NK-92 (cell line): ENCODE results near the gene PLD6.
"Not testable (repeated sequence)": the region's sequence is repeated elsewhere in the genome, so short reads cannot be mapped to it uniquely, and the experiment has no call there.

Experiments used
- DNase-seq: peaks from one replicate; lab custom pipeline; 2025; ENCODE audit not compliant: unreplicated experiment; lab: John Stamatoyannopoulos, UW

The PLD6 gene

GRCh38 chr17:17201907-17202306 lies 4.2 kb downstream of the PLD6 start:
- no peak for DNase-seq

GRCh38 chr17:17201271-17201670 lies 4.9 kb downstream of the PLD6 start:
- DNase-seq: no peak

GRCh38 chr17:17200831-17201230 lies 5.3 kb downstream of the PLD6 start:
- no peak for DNase-seq

GRCh38 chr17:17200311-17200710 lies 5.8 kb downstream of the PLD6 start:
- DNase-seq: no peak

- no peak for DNase-seq
Observed at GRCh38 chr17:17198281-17198680, 7.9 kb downstream of the PLD6 start.

GRCh38 chr17:17196776-17197175 lies 9.4 kb downstream of the PLD6 start:
- DNase-seq: no peak

GRCh38 chr17:17195466-17195865 lies 10.7 kb downstream of the PLD6 start:
- not testable (repeated sequence) for DNase-seq

GRCh38 chr17:17191961-17192381 lies 14.2 kb downstream of the PLD6 start:
- DNase-seq: no peak

- DNase-seq: no peak
Observed at GRCh38 chr17:17191346-17191792, 14.8 kb downstream of the PLD6 start.

GRCh38 chr17:17190188-17190587 lies 15.9 kb downstream of the PLD6 start:
- no peak for DNase-seq

GRCh38 chr17:17189559-17189958 lies 16.6 kb downstream of the PLD6 start:
- DNase-seq: no peak

- no peak for DNase-seq
Observed at GRCh38 chr17:17188586-17188985, 17.5 kb downstream of the PLD6 start.

- no peak for DNase-seq
Observed at GRCh38 chr17:17186551-17187505, 19.3 kb downstream of the PLD6 start.

- no peak for DNase-seq
Observed at GRCh38 chr17:17186051-17186450, 20.1 kb downstream of the PLD6 start.

- not testable (repeated sequence) for DNase-seq
Observed at GRCh38 chr17:17184985-17185757, 21.0 kb downstream of the PLD6 start.

GRCh38 chr17:17183744-17184143 lies 22.4 kb downstream of the PLD6 start:
- no peak for DNase-seq

- DNase-seq: no peak
Observed at GRCh38 chr17:17182598-17183136, 23.5 kb downstream of the PLD6 start.

- DNase-seq: no peak
Observed at GRCh38 chr17:17181666-17182597, 24.2 kb downstream of the PLD6 start.

GRCh38 chr17:17180741-17181525 lies 25.2 kb downstream of the PLD6 start:
- no peak for DNase-seq

- no peak for DNase-seq
Observed at GRCh38 chr17:17180141-17180603, 26.0 kb downstream of the PLD6 start.
